ENCODE results near the gene SATB2. TPM values are rescaled to one million over a fixed set of nuclear protein-coding genes. Genes with fewer than 3 reads are reported as not detected.

SATB2 gene
- total RNA-seq (2022; extraction: Qiagen RNA extraction): 2.1 to 4.3 TPM (median 3.4 TPM) in 5 replicates

DNA sequence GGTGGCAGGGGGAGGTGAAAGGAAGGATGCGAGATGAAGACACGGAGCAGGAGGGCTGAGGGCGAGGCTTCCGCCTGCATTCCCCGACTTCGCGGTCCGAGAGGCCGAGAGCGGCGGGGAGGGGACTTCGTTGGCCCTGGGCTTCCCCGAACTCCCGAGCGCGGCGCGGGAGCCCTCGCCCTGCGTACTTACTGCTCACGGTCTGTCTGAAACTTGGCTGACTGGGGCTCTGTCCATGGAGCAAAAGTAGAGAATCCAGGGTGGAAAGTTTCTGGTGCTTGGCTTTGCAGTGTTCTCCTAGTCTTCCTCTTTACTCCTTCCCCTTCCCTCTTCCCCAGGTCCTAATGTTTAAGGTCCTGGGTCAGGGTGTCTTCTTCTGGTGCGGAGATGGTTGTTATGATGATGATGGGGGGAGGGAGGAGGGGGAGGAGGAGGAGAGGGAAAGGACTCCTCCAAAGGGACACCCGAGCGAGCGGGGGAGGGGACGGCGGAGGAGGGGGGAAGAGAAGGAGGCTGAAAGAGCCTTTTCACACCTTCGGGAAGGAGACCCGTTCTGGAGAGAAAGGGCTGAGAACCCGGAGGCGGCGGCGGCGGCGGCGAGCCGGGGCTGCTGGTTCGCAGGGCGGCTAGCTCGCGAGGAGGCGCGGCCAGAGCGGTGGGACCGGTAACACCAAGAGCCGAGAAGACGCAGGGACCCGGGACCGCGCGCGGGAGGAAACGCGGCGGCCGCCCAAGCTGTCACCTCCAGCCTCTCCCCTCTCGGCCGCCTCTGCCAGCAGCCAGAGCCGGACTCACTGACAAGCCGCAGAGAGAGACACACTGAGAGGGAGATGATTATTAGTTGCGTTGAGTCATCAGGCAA, at the start of gene SATB2:
Gene SATB2, minus strand, starts transcription at position 793 of the 862 bp plus-strand sequence. CDS start 1,902 bp downstream, outside the sequence.

